HTR-8/SVneo (cell line): ENCODE measurements around the gene TRIM77.
A peak's percentile ranks its signal among the peaks of the same experiment; 100 is the strongest.
"Not testable (repeated sequence)": the region's sequence is repeated elsewhere in the genome, so short reads cannot be mapped to it uniquely, and the experiment has no call there.

Experiments used
- DNase-seq: peaks from one replicate; pipeline ENCODE4 v3.0.0; 2011; ENCODE audit warnings: low spot score, mixed read lengths; ENCODE audit not compliant: insufficient read length
- FAIRE-seq: peaks from 2 replicates; lab custom pipeline; 2011; peaks lifted over from hg19 to GRCh38; lab: Jason Lieb, UNC

TRIM77 gene

GRCh38 chr11:89709999-89710398, at the start of gene TRIM77:
Gene TRIM77 (plus strand): TSS chr11:89710299. CDS start chr11:89710299, 0 bp downstream.
- DNase-seq, FAIRE-seq: not testable (repeated sequence)

DNA sequence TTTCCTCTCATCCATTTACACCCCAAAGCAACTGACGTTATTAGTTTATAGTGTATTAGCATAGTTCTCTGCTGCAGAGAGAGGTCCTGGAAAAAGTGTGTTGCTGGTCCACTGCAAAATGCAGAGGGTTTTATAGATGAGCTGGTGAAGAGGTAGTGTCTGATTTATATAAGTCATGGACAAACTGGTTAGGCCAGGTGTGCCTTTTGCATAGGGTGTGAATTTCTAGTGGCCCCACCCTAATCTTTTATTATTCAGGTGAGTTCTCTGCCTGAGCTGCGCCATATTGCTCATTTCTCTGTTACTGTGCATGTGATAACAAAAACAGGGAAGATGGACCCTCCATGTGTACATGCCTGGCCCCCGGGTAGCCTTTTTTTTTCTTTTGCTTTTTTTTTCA, 43.1 kb upstream of the TRIM77 start:
- DNase-seq = no peak
- FAIRE-seq = no peak

DNA sequence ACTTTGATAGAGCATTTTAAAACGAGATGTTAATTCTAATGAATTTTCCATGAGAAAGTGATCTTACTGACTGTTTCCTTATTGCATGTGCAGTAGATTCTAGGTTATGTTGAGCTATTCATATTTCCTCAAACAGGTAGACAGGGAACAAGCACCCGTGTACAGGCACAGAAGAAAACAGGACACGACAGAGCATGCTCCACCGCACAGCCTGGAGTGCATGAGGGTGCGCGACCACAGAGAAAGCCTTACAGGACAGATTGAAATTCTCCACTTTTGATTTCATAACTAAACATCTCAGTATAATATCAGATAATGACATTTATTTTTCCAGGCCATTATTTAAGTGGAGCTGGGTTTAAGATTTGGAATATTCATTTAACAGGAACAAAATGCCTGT, 41.9 kb upstream of the TRIM77 start:
- peak; percentile 4 for FAIRE-seq
- not testable (repeated sequence) for DNase-seq

DNA sequence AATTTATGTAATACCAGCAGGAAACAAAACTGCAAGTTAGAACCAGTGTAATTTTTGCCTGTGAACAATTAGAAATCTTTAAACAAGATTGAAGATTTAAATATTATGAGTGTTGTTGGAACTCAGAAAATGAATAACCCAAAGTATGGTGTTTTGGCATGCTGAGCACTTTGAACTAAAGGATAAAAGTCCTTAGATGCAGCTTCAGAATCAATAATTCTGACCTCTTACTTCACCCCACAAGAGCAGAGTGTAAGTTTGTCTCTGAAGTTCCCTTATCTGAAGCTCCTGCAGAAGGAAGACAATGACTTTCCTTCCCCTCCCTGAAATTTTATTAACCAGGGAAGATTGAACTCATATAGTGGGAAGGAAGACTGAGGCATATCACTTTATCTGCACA, 40.5 kb upstream of the TRIM77 start:
- not testable (repeated sequence) for FAIRE-seq

GRCh38 chr11:89669993-89670669, 40.0 kb upstream of the TRIM77 start:
- FAIRE-seq, DNase-seq: not testable (repeated sequence)

More for the DNA sequence above, 40.5 kb upstream of the TRIM77 start:
- DNase-seq = not testable (repeated sequence)

DNA sequence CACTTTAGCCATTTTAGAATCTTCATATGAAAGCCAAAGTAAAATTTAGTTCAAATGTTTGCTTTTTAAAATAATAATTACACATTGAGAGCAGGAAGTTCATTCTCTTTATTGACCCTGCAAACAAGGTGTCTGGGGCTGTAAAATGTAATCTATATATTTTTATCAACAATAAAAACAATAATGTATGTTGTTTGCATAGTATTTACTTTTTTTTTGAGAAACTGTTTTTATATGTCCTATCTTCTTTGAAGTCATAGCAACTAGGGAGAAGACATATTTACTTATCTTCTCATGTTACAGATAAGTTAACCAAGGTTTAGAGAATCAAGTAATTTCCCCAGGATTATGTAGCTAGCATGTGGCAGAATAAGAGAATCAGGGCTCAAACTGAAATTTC, 37.6 kb upstream of the TRIM77 start:
- not testable (repeated sequence) for FAIRE-seq, DNase-seq

DNA sequence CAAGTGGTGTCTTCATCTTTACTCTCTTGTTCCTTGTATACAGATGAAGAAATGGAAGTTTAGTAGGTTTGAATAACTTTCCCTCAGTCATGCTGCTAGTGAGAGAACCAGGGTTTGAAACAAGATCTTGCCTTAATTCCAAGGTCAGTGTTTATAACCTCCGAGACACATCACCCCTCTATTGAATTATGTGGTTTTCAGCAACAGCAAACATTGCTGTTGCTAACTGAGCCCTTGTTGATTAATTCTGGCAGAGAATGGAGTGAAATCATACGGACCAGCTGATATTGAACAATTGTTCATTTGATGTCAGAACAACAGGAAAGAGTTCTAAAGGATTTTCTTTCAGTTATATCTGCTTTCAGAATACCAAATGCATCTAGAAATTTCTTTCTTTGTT, 36.7 kb upstream of the TRIM77 start:
- DNase-seq = not testable (repeated sequence)

GRCh38 chr11:89675383-89675782, 34.7 kb upstream of the TRIM77 start:
- DNase-seq, FAIRE-seq: not testable (repeated sequence)

More for the DNA sequence above, 36.7 kb upstream of the TRIM77 start:
- not testable (repeated sequence) for FAIRE-seq

DNA sequence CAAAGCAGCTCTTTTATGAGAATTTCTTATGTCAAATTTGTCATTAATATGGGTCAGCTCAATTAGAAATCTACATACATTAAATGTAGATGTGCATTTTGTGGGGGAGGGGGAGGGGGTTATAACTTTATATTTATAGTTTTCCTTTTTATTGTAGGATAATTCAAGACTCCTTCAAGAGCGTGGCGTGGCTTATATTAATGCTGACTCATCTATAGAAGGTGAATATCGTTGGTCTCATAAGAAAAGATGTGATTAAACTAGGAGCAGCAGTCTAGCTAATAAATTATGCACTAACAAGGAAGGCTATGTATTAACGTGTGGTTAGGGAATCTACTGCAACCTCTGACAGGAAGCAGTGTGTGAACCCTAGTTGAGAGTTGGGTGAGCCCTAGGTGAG, 34.2 kb upstream of the TRIM77 start:
- DNase-seq, FAIRE-seq: not testable (repeated sequence)

DNA sequence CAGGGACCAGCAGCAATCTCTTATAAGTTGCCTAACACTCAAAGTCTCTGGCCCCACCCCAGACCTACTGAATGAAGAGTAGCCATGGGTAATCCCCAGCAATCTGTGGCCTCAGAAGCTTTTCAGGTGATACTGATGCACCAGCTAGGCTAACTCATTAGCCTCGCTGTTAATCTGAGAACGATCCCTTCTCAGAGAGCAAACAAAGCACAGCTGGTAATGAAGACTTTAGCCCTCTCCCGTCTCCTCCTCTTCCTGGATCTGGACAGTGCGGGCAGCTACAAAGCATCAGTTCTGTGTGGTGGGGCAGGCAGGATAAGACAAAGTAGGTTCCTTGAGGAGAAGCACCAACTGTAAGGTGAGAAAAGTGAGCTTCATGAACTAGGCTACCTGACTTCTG, 3.0 kb upstream of the TRIM77 start:
- DNase-seq, FAIRE-seq: not testable (repeated sequence)

GRCh38 chr11:89724866-89725498, 14.9 kb downstream of the TRIM77 start:
- not testable (repeated sequence) for DNase-seq, FAIRE-seq

- not testable (repeated sequence) for FAIRE-seq, DNase-seq
Observed at GRCh38 chr11:89730215-89730614, 20.1 kb downstream of the TRIM77 start.

- FAIRE-seq (no peak), DNase-seq (no peak)
Observed at GRCh38 chr11:89736566-89736965, 26.5 kb downstream of the TRIM77 start.

- no peak for FAIRE-seq
- no peak for DNase-seq
Observed at GRCh38 chr11:89737116-89737515, 27.0 kb downstream of the TRIM77 start.

GRCh38 chr11:89741406-89741805, 31.3 kb downstream of the TRIM77 start:
- not testable (repeated sequence) for DNase-seq, FAIRE-seq

GRCh38 chr11:89744158-89744557, 34.1 kb downstream of the TRIM77 start:
- not testable (repeated sequence) for FAIRE-seq, DNase-seq

GRCh38 chr11:89750822-89751221, 40.7 kb downstream of the TRIM77 start:
- FAIRE-seq = not testable (repeated sequence)

More at GRCh38 chr11:89750822-89751221, 40.7 kb downstream of the TRIM77 start:
- not testable (repeated sequence) for DNase-seq
